NCI-H748 treated with DMSO at 0.1 percent for 48 hours (cell line): ENCODE measurements around the gene CD52.
"Not testable (repeated sequence)": the region's sequence is repeated elsewhere in the genome, so short reads cannot be mapped to it uniquely, and the experiment has no call there.

Source experiments
- DNase-seq: peaks from one replicate; lab custom pipeline; 2025; lab: John Stamatoyannopoulos, UW

Gene CD52

DNA sequence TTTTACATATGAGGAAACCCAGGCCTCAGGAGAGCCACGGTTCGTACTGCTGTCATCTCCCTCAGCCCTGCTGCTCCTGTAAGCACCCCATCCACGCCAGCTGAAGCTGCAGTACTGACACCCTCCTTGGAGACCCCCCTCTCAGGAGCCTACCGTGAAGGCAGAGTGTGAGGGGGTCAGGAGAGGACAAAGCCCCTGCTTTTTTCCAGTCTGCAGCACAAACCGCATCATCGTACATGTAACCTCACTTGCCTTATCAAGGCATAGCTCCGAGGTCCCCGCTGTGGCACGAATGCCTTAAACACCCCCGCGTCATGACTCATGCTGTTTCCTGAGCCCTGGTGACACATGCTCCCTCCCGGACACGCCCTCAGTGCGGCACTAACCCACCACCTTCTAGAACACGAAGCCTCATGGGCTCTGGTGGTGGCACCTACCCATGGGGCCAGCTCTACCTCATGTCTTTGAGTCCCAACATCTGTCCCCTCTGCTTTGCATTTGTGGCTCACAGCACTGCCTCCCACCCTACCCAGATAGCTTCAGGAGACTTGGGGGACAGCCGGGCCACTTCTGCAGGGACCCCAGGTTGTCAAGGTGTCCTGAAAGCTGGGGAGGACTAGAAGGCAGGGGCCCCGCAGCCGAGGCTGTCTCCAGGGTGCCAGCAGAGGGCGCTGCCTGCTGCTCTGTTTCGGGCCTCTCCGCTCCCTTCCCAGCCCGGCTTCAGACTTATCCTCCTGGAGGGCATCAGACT lies 33.0 kb upstream of the CD52 start:
- no peak for DNase-seq

DNA sequence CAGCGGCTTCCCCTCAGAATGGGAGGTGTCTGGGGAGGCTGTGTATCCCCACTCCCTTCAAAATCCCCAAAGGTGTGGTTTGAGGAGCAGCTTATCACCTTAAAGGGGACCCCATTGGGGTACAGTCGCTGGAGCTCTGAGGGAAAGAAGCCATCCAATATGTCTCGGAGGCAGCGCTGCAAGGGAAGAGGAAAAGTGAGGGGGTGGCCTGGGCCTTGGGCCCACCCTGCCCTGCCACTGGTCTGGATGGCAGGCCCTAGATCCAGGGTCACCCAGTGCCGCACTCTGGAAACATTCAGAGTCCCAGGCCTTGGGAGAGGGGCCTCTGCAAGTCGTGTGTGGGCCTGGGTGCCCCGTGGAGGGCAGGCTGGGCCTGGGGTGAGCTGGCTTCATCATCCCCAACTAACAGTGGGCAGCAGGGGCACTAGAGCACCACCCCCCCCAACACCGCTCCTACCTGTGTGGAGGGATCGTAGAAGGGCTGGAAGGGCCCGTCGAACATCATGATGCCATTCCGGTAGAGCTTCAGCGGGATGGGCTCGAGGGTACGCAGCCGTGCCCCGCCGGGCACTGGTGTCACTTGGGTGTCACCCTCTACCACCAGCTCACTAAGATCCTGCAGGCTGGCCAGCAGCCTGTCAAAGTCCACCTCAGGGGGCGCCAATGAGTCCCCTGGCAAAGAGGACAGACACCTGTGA lies 32.2 kb upstream of the CD52 start:
- DNase-seq, result no peak

DNA sequence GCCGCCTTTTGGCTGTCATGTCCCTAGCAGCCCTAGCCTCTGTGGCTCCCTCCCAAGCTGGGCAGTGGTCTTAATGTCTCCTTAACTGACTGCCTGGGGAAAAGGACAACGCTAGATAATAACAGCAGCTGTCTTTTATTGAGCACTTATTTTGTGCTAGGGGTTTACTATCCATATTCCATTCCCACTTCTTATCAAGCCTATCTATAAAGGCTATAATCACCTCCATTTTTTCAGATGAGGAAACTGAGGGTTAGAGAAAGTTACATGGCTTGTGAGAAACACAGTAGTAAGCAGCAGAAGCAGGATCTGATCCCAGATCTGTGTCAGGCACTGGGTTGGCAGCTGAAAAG lies 31.7 kb upstream of the CD52 start:
- DNase-seq, result no peak

DNA sequence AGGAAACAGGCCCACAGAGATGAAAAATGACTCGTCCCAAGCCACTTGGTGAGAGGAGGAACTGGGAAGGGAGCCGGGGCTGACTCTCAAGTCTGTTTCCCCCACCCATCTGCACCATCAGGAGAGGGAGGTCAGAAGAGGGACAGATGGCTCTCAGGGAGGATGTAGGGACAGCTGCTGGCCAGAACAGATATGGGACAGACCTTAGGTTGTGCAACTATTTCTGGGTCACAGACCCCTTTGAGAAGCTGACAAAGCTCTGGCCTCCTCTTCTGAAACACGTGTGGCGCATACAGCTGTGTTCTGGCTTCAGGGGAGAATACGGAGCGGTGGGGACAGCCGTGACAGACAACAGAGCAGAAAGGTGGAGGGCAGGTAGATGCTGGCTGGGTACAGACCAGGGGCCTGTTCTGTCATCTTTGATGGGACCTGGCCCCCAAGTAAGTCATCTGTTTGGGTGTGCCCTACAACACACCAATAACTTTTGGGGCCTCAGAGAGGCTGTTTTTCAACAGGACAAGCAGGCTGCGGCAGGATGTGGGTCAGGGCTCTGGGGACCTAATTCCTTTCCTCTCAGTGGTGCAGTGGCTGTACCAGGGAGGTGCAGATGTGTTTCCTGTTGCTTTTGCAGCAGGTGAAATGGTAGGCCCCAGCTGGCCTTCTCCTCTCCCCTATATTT lies 30.6 kb upstream of the CD52 start:
- no peak for DNase-seq

DNA sequence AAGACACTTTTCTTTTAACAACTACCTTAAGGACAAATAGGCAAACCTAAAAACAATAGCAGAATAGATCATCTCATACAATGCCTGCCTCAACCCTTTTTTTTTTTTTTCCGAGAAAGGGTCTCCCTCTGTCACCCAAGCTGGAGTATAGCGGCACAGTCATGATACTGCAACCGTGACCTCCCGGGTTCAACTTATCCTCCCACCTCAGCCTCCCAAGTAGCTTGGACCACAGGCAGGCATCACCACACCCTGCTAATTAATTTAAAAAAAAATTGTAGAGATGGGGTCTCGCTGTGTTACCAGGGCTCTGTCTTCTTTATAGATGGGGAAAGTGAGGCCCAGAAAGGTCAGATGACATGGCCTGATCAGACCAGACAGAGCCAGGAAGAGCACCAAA lies 29.9 kb upstream of the CD52 start:
- no peak for DNase-seq

DNA sequence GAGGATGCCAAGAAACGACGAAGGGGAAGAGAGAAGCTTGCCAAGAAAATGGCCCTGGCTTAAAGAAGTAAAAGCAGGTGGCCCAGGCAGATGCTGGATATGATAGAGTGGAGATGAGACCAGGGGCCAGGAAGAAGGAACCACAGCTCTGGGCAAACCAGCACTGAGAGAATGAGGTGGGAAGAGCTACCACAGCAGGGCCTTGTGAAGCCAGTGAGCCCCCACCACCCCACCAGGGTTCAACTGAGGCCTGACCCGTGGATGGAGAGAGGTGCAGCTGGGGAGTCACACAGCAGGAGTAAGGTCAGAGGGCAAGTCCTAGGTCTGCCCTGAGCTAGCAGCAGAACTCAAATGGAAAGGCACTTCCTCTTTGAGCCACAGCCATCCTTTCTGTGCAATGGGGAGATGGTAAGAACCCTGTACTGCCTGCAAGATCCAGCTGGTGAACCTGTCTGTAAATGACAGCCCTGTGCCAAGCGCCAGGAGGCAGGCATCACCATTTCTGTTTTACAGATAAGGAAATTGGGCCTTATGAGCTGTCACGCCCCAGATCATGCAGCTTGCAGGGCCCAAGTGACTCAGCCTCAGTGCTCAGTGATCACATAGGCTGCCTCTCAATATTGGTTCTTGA lies 29.3 kb upstream of the CD52 start:
- DNase-seq, result no peak

DNA sequence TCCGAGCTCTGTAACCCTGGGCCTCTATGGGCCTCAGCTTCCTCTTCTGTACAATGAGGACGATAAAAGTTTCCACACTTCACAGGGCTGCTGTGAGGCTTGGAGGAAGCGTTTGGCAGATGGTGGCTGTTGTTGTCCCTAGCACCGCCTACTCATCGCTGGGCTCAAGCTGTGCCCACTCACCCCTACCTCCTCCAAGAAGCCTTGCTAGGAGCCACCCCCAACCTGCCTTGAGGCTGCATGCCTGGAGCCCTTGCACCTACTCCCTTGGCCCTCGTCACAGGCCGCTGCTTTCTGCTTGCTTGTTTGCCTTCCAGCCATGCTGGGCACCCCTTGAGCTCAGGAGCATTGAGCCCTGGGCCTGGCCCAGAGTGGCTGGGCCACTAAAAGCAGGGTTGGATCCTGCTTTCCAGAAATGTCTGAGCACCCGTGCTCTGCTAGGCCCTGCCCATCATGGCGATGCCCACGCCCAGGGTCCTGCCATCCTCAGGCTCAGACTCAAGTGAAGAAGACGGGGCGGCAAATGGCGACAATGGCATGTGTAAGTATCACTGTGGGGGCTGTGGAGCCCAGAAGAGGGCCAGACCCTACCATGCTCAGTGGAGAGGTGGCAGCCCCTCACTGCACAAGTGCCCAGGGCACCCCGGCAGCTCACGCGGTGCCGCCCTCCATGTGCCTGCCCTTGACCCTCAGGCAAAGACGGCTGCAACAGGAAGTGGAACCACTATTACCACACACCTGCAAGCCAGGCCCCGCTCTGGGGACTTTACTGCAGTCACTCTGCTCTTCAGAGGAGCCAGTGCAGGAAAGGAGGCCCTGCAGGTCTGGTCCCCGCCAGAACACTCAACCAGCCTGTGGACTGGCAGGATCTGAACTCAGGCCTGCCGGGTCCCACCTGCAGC lies 28.3 kb upstream of the CD52 start:
- no peak for DNase-seq

DNA sequence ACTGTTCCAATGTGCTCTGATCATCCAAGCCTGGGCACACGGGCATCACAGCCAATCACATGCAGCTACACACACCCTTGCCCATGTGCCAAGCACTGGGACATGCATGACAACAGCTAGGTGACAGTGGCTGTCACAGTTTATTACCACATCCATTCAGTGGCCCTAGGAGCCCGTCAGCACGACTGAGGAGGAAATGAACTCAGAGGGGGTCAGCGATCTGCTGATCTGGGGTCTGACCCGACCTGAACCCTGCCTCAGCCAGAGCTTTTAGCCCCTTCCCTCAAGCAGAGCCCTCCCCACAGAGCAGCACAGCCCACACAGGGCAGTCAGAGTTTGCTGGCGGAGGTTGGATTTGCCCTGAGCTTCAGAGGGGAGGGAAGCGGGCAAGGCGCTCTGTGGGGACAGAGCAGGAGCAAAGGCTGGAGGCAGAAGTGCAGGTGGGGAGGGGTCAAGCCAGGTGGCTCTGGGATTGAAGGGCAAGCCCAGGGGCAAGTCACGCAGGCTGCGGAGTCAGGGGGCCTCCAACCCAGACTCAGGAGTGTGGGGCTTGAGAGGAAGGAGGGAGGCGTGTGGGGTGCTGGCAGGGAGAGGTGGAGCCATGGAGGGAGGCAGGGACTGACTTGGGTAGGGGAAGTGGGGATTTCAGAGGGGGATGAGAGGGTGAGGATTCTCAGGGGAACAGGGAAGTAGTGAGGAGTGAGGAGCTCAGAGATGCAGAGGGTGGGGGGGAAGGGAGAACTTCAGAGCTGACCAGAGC lies 27.5 kb upstream of the CD52 start:
- DNase-seq, result no peak

DNA sequence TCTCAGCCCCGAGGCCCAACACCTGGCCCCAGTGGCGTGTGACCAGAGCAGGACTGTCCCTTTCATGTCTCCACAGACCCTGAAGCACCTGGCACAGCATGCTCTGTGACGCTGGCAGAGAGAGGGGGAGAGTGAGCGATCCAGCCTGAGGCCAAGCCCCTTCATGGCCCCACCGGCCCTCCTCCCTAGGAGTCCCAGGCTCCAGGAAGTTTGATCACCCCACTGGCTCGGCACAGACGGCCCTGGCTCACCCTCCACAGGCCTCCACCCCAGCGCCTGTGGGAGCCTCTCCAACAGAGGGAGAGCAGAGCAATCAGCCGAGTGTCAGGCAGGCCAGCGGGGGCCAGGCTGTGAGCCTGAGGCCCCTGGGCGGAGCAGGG lies 26.9 kb upstream of the CD52 start:
- no peak for DNase-seq

DNA sequence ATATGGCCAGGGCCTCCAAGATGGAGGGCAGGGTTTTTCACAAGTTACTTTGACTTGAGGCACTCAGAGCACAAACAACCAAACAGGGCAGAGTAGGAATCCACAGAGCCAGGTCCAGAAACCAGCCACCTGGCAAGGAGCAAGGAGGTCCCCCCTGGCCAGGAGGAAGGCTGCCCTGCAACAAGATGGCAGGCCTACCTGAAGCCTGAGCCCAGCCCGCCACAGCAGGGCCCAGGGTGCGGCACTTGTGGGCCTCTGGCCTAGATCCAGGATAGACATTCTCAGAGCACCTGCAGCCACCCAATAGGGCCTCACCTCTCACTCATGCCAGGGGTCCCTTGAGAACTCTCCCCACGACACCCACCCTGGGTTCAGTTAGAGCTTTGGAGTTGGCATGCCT lies 26.3 kb upstream of the CD52 start:
- no peak for DNase-seq

DNA sequence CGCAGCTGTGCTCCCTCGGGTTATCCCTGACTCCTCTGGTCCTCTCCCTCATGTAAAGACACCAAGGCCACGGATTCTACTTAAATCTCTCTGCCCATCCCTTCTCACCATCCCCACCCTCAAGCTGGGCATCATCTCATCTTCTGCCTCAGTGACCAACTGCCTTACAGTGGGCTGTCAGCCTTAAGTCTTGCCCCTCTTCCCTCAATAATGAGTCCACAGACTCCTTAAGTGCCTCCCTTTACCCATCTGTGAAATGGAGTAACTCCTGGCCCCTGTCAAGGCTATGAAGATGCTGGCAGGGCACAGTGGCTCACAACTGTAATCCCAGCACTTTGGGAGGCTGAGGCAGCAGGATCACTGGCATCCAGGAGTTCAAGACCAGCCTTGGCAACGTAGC lies 25.8 kb upstream of the CD52 start:
- no peak for DNase-seq

DNA sequence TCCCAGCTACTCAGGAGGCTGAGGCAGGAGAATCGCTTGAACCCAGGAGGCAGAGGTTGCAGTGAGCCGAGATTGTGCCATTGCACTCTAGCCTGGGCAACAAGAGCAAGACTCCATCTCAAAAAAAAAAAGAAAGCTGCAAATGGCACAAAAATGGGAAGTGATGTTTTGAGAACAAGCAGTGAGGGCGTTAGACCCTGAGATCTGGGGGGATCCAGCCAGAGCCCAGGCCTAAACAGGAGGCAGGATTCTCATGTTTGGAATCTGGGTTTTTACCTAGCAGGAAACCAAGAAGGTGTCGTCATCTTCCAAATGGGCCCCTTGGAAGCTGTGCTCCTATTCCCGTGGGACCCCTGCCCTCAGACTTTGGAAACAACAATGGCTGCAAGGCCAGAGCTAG lies 25.0 kb upstream of the CD52 start:
- DNase-seq, result not testable (repeated sequence)

DNA sequence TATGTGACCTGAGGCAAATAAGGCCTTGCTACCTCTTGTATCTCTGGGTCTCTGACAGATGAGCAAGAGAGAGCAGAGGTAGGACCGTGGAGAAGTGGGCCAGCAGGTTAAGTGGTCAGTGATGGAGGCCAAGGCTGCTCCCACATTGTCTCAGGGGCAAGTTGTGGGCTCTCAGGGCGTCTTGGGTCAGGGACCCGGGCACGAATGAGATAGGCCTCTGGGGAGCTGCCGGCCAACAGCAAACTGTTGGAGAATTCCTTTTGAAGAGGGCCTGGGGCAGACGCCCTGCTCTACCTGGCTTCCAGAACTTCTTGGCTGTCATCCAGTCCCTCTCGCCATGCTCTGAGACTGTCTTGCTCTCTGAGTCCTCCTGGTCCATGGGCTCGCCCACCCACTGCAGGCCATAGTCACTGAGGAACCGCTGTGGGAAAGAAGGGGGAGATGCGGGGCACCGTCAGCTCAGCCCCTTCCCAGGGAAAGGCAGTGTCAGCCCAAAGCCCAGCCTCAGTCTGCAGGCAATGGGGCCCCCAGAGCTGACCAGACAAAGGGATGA lies 23.8 kb upstream of the CD52 start:
- no peak for DNase-seq

DNA sequence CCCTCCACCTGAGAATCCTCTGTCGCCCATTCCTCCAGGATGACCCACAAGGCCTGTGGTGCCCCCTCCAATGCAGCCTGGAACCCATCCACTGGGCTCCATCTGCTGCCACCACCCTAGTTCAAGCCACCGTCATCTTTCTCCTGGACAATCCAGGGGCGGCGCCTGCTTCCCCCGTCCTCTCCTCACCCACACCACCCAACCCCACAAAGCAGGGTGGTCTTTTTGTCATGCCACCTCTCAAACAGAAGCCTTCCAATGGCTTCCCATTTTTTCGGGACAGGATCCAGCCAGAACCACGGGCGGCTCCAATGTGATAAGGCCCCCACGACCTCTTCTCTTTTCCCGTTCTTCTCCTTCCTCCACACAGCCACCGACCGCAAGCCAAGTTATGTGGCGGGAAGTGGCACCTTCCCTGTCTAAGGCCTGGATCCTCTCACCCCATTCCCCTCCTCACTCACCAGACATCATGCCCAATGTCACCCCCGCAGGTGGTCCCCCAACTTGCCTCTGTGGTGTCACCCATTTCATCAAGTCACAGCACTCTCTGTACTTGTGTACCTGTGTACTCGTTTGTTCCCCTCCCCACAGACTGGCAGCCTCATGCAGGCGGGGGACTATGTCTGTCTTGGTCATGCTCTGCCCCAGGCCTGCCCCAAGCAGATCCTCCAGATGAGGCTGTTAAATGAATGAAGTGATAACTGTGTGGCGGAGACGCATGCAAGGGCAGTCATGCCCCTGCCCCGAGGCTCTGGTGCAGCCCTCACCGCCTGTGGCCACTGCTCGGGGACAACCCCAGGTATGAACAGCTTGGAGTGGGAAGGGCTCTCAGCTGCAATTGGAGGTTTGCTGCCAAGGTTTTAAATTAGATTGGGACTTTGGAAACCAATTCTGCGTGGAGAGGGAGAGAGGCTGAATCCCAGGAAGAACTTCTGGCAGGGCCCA lies 22.3 kb upstream of the CD52 start:
- no peak for DNase-seq

DNA sequence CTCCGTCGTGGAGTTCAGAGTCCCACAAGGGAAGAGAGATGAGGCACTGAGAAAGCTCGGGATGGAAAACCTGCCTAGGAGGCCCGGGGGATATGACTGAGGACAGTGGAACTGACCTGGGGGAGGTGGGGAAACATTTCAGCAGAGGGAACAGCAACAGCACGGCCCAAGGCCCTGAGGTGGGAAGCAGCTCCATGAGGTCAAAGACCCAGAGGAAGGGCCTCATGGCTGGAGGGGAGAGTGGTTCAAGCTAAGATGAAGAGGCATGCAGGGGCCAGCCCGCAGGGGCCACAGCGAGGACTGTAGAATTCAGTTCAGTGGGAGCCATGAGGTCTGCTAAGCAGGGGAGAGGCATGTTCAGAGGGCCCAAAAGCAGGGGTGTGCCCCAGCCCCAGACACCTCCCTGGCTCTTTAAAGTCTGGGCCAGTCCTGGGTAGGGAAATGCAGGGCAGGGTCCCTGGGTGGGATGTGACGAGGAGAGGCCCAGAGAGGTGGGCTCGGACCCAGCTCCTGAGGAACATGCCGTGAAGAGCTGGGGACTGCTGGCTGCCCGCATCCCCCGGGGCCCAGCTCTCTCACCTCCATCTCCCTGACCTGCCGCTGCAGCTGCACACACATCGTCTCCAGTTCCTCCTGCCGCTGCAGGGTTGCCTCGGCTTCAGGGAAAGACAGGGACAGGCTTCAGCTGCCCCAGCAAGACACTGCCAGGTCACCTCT lies 21.3 kb upstream of the CD52 start:
- no peak for DNase-seq

DNA sequence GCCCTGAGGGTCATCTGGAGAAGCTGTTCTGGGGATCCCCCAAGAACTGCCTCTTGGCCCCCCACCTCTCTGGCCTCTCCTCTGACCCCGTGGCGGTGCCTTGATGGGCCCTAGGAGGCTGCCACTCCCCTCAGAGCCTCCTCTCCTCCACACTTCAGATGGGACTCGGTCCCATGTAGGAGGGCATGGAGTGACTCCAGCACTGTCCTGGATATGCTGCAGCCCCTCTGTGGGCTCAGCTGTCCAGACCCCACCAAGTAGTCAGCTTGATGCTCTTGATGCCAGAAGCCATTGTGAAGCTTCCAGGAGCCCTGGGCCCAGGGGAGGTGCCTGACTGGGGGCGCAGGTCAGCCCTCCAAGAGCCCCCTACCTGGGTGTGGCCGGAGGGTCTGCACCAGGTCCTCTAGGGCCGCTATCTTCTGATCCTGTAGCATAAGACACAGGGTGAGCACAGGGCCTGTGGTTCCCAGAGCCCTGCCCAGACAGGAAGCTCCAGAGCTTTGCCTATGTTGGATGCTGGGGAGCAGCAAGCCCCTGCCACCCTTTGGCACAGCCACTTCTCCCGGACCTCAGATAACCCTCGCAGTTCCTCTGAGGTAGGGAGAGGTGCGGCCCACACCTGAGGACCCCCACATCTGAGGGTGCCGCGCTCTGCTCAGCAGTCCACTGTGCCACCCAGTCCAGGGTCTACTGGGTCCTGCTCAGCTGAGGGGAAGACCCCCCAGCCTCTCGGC lies 20.5 kb upstream of the CD52 start:
- no peak for DNase-seq

DNA sequence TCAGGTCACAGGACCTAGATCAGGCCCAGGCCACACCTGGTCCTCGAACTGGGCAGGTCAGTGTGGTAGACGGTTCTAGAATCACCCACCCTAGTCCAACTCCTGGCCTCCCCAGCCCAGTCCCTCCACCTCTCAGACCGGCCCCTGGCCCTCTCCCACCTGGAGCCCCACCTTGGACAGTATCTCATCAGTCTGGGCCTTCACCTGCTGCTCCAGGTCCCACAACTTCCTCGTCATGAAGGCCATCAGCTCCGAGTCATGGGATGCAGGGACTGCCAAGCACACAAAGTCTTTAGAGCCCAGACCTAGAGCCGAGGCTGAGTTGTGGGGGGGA lies 20.0 kb upstream of the CD52 start:
- no peak for DNase-seq

DNA sequence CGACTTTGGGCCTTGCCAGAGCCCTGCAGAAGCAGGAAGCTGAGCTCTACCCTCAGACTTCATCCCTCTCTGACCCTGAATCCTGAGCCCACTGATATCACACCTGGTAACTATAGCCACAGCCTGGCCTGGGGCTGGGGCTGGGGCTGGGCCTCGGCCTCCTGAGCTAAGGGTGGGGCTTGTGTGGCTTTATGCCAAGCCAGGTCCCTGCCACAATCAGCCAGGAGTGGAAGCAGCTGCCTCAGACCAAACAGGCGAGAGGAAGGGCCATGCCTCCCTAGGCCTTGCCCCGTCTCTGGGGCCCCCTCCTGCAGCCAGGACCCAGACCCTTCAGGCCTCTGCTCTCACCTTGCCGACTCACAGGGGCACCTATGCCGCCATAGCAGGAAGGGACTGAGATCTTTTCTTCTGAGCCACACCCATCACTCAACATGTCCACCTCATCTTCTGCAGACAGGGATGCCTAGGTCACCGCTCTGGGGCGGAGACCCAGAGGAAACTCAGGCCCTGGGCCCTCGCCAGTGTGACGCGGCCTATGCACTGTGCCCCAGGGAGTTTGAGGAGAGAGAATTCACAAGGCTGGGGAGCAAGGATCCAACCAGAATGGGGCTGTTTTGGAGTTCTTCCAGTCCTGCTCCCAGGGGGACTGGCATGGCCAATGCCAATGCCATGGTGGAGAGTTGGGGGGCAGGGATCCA lies 17.0 kb upstream of the CD52 start:
- DNase-seq, result no peak
